ENCODE measurements around the gene TCERG1L.

TCERG1L gene

GRCh38 chr10:131269776-131270460, 41.6 kb downstream of the TCERG1L start:
- FAIRE-seq, result no peak

- no peak for FAIRE-seq
These were observed 43.8 kb downstream of the TCERG1L start for GRCh38 chr10:131267814-131268095.

- no peak for FAIRE-seq
These were observed 44.3 kb downstream of the TCERG1L start for GRCh38 chr10:131266936-131267813.

GRCh38 chr10:131264110-131264788, 47.3 kb downstream of the TCERG1L start:
- FAIRE-seq, result no peak

- no peak for FAIRE-seq
These were observed 49.5 kb downstream of the TCERG1L start for GRCh38 chr10:131261890-131262475.

- no peak for FAIRE-seq
These were observed 50.9 kb downstream of the TCERG1L start for GRCh38 chr10:131260452-131261211.

- FAIRE-seq, result no peak
These were observed 51.5 kb downstream of the TCERG1L start for GRCh38 chr10:131260031-131260430.

GRCh38 chr10:131259535-131259934, 52.0 kb downstream of the TCERG1L start:
- FAIRE-seq, result no peak

- no peak for FAIRE-seq
These were observed 53.3 kb downstream of the TCERG1L start for GRCh38 chr10:131258256-131258655.

GRCh38 chr10:131257027-131257426, 54.5 kb downstream of the TCERG1L start:
- FAIRE-seq, result no peak

- FAIRE-seq, result no peak
These were observed 56.7 kb downstream of the TCERG1L start for GRCh38 chr10:131254859-131255252.

GRCh38 chr10:131253931-131254858, 57.3 kb downstream of the TCERG1L start:
- no peak for FAIRE-seq

GRCh38 chr10:131252567-131253276, 58.8 kb downstream of the TCERG1L start:
- no peak for FAIRE-seq

- FAIRE-seq, result no peak
These were observed 60.4 kb downstream of the TCERG1L start for GRCh38 chr10:131251146-131251541.

GRCh38 chr10:131250454-131251145, 60.9 kb downstream of the TCERG1L start:
- FAIRE-seq, result no peak

- no peak for FAIRE-seq
These were observed 61.6 kb downstream of the TCERG1L start for GRCh38 chr10:131249955-131250344.

- no peak for FAIRE-seq
These were observed 62.1 kb downstream of the TCERG1L start for GRCh38 chr10:131249238-131249954.

- no peak for FAIRE-seq
These were observed 63.0 kb downstream of the TCERG1L start for GRCh38 chr10:131248376-131249165.

- no peak for FAIRE-seq
These were observed 63.6 kb downstream of the TCERG1L start for GRCh38 chr10:131247873-131248272.
